Measurements from ENCODE around the gene ATP9B.

DNA sequence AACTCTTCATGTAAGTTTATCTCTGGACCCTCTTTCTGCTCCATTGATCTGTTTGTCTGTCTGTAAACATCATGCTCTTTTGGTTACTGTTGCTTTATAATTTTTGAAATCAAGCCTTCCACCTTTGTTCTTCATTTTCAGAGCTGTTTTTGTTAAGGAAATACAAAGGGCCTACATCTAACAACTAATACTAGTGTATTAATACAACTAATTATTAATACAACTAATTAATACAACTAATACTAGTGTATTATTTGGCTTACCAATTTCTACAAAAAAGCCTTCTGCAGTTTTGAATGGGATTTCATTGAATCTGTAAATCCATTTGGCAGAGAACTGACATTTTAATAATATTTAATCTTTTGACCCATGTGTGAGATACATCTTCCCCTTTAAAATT is 66.7 kb downstream of the ATP9B start:
- TF ChIP-seq, protein P1, sequence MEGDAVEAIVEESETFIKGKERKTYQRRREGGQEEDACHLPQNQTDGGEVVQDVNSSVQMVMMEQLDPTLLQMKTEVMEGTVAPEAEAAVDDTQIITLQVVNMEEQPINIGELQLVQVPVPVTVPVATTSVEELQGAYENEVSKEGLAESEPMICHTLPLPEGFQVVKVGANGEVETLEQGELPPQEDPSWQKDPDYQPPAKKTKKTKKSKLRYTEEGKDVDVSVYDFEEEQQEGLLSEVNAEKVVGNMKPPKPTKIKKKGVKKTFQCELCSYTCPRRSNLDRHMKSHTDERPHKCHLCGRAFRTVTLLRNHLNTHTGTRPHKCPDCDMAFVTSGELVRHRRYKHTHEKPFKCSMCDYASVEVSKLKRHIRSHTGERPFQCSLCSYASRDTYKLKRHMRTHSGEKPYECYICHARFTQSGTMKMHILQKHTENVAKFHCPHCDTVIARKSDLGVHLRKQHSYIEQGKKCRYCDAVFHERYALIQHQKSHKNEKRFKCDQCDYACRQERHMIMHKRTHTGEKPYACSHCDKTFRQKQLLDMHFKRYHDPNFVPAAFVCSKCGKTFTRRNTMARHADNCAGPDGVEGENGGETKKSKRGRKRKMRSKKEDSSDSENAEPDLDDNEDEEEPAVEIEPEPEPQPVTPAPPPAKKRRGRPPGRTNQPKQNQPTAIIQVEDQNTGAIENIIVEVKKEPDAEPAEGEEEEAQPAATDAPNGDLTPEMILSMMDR (IDR thresholded peaks at IDR 0.05) = no peak
- no peak for TF ChIP-seq ZFX (IDR thresholded peaks at IDR 0.05; ENCODE audit: borderline replicate concordance)
